Effector CD4-positive, alpha-beta T cell (primary cell): ENCODE data around the gene ARHGAP25.

Experiments
- DNase-seq: peaks from one replicate; pipeline ENCODE4 v3.0.0-alpha.2; 2020

Gene ARHGAP25

GRCh38 chr2:68870215-68870614, 135.6 kb downstream of the ARHGAP25 start:
- no peak for DNase-seq

GRCh38 chr2:68871159-68871764, 136.7 kb downstream of the ARHGAP25 start, which contains the start of gene BMP10:
TSS of gene BMP10 (minus strand) at chr2:68871397. CDS start at chr2:68871358, 39 bp downstream.
- DNase-seq, result no peak
